ENCODE measurements around the gene RBFOX2.

DNA sequence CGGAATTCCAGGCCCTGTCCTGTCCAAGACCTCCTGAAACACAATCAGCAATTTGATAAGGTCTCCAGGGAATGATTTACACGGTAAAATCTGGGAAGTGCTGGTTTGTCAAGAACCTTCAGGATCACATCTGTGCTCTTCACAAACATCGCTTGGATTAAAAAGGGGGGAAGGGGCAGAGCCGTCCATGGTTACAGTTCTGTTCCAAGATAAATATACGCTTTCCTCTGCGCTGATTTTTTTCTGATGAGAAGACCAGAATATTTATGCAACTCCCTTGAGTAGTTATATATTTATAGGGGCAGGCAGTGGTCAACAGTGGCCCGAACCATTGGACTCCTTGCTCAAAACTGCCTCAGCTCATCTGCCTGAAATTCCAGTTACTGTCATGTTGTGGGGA, 320.2 kb downstream of the RBFOX2 start:
- TF ChIP-seq, protein P1, sequence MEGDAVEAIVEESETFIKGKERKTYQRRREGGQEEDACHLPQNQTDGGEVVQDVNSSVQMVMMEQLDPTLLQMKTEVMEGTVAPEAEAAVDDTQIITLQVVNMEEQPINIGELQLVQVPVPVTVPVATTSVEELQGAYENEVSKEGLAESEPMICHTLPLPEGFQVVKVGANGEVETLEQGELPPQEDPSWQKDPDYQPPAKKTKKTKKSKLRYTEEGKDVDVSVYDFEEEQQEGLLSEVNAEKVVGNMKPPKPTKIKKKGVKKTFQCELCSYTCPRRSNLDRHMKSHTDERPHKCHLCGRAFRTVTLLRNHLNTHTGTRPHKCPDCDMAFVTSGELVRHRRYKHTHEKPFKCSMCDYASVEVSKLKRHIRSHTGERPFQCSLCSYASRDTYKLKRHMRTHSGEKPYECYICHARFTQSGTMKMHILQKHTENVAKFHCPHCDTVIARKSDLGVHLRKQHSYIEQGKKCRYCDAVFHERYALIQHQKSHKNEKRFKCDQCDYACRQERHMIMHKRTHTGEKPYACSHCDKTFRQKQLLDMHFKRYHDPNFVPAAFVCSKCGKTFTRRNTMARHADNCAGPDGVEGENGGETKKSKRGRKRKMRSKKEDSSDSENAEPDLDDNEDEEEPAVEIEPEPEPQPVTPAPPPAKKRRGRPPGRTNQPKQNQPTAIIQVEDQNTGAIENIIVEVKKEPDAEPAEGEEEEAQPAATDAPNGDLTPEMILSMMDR (conservative IDR thresholded peaks at IDR 0.05; ENCODE audit: low read length) = no peak
- TF ChIP-seq EZH2phosphoT487 (IDR thresholded peaks at IDR 0.05; ENCODE audit: borderline replicate concordance, low read depth, low read length) = no peak

All from OCI-LY7 (cell line).